ENCODE results near the gene MGMT.

Gene MGMT

DNA sequence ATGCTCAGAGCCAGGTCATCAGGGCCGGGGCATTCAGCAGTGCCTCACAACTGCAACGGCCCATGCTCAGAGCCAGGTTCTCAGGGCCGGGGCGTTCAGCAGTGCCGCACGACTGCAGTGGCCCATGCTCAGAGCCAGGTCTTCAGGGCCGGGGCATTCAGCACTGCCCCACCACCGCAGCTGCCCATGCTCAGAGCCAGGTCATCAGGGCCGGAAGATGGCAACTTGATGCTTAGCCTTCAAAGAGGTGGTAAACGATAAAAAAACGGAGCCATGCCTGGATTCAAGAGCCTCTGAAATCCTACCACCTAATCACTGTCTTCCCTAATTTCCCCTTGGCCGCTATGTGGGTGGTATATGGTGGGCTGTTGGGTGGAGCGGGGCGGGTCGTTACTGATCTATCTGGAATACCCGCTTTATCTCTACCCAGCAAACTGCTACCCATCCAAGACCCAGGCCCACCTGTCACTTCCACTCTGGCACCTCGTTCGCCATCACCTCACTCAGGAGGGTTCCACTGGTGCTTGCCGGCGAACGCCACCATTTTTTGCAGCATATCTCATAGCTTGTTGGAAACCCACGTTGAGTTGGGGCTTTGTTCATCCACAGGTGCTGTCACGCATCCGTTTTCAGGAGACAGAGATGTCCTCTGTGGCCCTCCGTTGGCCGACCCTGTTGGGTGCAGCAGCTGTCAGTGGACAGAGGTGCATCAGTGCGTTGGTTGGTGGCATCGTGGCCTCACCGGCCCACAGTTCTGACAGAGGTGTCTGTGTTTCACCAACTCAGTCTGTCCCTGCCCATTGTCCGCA is 275.9 kb downstream of the MGMT start:
- DNase-seq = no peak

GRCh38 chr10:129743738-129744133 is 276.7 kb downstream of the MGMT start:
- DNase-seq = no peak

- DNase-seq = no peak
Observed at GRCh38 chr10:129744134-129745111, 277.4 kb downstream of the MGMT start.

DNA sequence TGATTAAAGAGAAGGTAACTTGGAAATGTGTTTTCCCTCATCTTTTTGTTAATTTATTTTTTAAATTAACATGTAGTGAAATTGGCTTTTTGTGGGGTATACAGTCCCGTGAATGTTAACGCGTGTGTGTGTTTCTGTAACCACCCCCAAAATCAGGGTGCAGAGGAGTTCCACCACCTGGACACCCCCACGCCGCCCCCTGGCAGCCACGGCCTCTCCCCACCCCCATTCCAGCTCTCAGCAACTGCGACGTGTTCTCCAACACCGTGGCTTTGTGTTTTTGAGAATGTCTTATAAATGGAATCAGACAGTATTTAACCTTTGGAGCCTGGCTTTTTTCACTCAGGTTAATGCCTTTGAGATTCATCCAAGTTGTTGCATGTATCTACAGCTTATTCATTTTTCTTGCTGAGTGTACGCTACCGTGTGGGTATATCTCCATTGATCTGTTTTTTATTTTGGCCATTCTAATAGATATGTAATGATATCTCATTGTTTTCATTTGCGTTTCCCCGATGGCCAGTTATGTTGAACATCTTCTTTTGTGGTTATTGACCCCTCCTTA is 278.2 kb downstream of the MGMT start:
- DNase-seq = no peak

GRCh38 chr10:129754211-129755050 is 287.4 kb downstream of the MGMT start:
- no peak for DNase-seq

DNA sequence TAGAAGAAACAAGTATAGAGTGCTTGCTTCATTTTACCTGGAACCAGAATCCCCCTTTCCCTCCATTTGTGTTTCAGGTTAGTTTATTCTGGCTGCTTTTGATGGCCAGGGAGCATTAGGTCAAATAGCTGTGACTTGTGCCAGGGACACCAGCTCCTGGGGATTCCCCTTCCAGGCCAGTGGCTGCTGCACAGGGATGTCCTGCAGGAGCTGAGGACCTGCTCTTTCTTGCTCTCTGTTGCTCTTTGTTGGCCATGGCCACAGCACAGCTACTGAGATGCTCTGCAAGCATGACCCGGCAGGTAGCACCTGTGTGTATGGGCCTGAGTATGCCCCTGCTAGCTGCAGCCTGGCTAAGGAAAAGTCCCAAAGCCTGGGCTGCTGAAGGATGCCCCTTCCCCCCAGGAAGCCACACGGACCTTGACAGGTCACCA is 288.1 kb downstream of the MGMT start:
- DNase-seq = no peak

DNA sequence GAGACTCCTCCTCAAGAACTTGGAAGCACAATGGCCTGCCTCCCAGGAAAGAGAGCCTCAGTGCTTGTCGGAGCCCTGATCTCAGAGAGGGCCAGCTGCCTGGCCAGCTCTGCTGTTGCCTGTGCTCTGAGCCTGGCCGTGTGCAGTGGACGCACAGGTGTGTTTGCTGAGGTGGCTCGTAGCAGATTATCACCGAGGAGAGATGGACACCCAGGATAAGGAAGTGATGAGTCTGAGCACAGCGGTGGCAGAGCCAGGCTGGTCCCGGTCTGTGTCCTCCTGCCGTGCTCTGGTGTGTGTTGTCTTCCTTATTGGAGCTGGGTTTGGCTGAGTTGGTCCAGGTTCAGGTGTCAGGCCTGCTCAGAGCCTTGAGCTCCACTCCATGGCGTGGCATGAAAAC is 288.6 kb downstream of the MGMT start:
- no peak for DNase-seq

- DNase-seq = no peak
Observed at GRCh38 chr10:129756912-129757901, 290.2 kb downstream of the MGMT start.

DNA sequence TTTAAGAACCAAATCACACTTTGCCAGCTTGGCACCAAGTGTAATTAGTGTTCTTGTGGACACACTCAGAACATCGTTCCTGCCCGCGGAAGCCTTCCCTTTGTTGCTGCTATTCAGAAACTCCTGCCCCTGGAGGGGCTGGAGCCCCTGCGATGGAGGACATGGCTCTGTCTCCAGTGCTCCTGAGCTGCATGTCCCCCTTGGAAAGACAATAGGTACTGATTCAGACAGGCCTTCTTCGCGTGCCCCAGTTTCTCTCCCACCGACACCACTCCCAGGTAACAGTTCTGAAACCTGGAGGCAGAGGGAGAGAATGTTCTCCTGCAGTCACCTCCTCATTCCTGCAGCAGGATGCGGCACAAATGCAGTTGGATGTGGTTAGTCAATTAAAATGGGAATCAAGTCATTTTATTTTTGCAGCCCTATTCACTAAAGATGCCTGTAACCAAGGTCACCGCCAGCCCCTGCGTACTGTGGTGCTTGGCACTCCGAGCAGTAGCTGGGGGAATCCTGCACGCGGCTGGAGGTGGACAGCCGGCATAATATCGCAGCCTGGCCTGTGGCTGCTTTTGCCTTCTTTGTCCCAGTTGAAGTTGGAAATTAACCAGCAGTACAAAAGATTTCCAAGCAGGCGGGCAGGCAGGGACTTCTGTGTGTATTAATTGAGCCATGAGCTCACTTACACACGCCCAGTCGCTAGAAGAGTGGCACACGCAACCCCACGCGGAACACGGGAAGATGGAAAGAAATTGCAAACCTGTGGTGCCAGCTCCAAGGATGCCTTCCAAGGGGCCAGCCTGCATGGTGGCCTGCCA is 291.4 kb downstream of the MGMT start:
- no peak for DNase-seq

DNA sequence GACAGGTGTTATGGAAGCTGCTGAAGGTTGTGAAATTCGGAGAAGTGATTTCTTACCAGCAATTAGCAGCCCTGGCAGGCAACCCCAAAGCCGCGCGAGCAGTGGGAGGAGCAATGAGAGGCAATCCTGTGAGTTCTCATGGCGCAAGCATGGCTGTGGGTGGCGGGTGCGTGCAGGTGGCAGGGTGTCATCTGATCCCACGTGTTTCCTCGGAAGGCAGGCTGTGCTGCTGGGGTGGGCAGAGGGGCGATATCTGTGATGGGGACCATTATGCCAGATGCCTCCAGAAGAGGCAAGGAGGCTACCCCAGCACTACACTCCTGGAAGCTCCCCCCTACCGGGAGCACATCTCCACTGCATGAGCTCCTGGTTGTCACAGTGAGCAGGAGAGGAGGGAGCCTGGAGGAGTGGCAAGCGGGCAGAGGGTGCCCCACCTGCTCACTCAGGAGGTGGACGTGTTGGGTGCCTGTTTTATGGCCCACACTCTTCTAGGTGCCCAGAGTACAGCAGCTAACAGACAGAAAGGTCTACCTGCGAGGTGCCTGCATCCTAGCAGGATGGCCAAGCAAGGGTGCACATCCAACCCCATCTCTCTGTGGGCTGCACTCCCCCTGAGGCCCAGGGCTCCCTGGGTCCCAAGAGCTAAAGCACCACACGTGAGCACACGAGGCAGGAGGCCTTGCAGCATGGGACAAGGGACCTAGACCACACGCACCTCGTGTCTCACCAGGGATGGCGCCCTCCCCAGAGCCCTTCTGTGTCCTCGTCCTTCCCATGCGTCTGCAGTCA is 292.4 kb downstream of the MGMT start:
- no peak for DNase-seq

DNA sequence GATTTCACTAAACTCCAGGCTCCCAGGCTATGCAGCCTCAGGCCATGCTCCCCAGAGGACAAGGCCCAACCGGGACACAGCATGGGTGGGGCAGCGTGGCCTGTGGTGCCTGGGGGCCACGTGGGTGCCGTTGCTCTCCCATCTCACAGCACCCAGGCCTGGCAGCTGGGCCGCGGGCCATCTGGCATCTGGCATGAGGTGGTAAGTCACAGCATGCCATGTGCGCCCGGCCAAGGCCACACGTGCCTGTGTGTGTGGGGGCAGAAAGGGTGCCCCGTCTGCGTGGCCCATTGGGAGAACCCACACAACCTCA is 292.9 kb downstream of the MGMT start:
- DNase-seq = no peak

GRCh38 chr10:129760416-129760815 is 293.4 kb downstream of the MGMT start:
- no peak for DNase-seq

GRCh38 chr10:129761197-129761972 is 294.3 kb downstream of the MGMT start:
- DNase-seq = no peak

GRCh38 chr10:129761981-129762956 is 295.2 kb downstream of the MGMT start:
- no peak for DNase-seq

- no peak for DNase-seq
Observed at GRCh38 chr10:129764011-129764900, 297.2 kb downstream of the MGMT start.

GRCh38 chr10:129764901-129765663 is 298.0 kb downstream of the MGMT start:
- no peak for DNase-seq

Measured in hippocampal formation (tissue), 2 donors.